ENCODE measurements around the gene TNKS1BP1. TPM values are rescaled to one million over a fixed set of nuclear protein-coding genes. Genes with fewer than 3 reads are reported as not detected.

Gene TNKS1BP1
- total RNA-seq, 4 donors from 2014 or later = 93.9 to 215 (median 124) TPM

GRCh38 chr11:57353446-57353845 lies 28.7 kb upstream of the TNKS1BP1 start:
- no peak for TF ChIP-seq POLR2A (IDR thresholded peaks at IDR 0.05; ENCODE audit: low read depth)
- TF ChIP-seq EP300 (IDR thresholded peaks at IDR 0.05) = no peak
- TF ChIP-seq CTCF (IDR thresholded peaks at IDR 0.05) = no peak
- no peak for TF ChIP-seq POLR2AphosphoS5 (IDR thresholded peaks at IDR 0.05)
- no peak overlapping the region for H3K4me3 ChIP-seq
- no peaks in the 10 kb centered on the region for H3K27me3 ChIP-seq
- intact Hi-C loops (cut with DNase I) = loop anchor here (5.0 kb wide), 1 partner anchor 511 kb away; no protein-coding TSS in a partner anchor
- WGBS = 40% methylated on average over 4 of the region's 4 CpGs
- H3K4me1 ChIP-seq = peaks cover 14 to 22% (median 20%) of the 10 kb centered on the region in 4 donors
- H3K27ac ChIP-seq (replicated peaks in 1 of 4) = no peak overlapping the region
- no peak for DNase-seq (ENCODE audit: extremely low spot score)
- no peaks in the 10 kb centered on the region for H3K9me3 ChIP-seq
- H3K36me3 ChIP-seq = no peaks in the 10 kb centered on the region

GRCh38 chr11:57353036-57353435 lies 28.3 kb upstream of the TNKS1BP1 start:
- H3K9me3 ChIP-seq = no peaks in the 10 kb centered on the region
- intact Hi-C loops (cut with DNase I) = loop anchor here (5.0 kb wide), 1 partner anchor 511 kb away; no protein-coding TSS in a partner anchor
- H3K4me3 ChIP-seq = no peak overlapping the region
- H3K27me3 ChIP-seq = no peaks in the 10 kb centered on the region
- H3K4me1 ChIP-seq = peaks cover 11 to 20% (median 18%) of the 10 kb centered on the region in 4 donors
- TF ChIP-seq EP300 (IDR thresholded peaks at IDR 0.05) = no peak
- no peak for TF ChIP-seq POLR2AphosphoS5 (IDR thresholded peaks at IDR 0.05)
- no peak for TF ChIP-seq POLR2A (IDR thresholded peaks at IDR 0.05; ENCODE audit: low read depth)
- no peak for TF ChIP-seq CTCF (IDR thresholded peaks at IDR 0.05)
- DNase-seq (ENCODE audit: extremely low spot score) = no peak
- no peaks in the 10 kb centered on the region for H3K36me3 ChIP-seq
- WGBS = 56% methylated on average over 5 of the region's 5 CpGs
- H3K27ac ChIP-seq (replicated peaks in 1 of 4) = no peak overlapping the region

GRCh38 chr11:57349491-57350274 lies 24.9 kb upstream of the TNKS1BP1 start:
- WGBS = 22% methylated on average over 31 of the region's 31 CpGs
- Histone ChIP-seq H3K9me3 (no peaks in the 10 kb centered on the region), H3K4me1 (peaks cover 3 to 19% (median 10%) of the 10 kb centered on the region in 4 donors), H3K27me3 (no peaks in the 10 kb centered on the region), H3K36me3 (no peaks in the 10 kb centered on the region), H3K27ac (replicated peaks in 1 of 4) (peak overlapping the region in 1 of 4 donors; percentile 7), H3K4me3 (no peak overlapping the region)
- intact Hi-C loops (cut with DNase I) = loop anchor here (5.0 to 10.0 kb wide), 5 partner anchors 105 to 507 kb away; partner anchors contain the start of gene YPEL4
- DNase-seq (ENCODE audit: extremely low spot score) = no peak
- TF ChIP-seq POLR2AphosphoS5 (IDR thresholded peaks at IDR 0.05) = peak in 1 of 2 donors; percentile 40
- TF ChIP-seq EP300 (IDR thresholded peaks at IDR 0.05) = no peak
- TF ChIP-seq CTCF (IDR thresholded peaks at IDR 0.05) = peak; percentile 73 to 99 (median 88)

- no peaks in the 10 kb centered on the region for H3K36me3 ChIP-seq
- peaks cover 3 to 15% (median 10%) of the 10 kb centered on the region in 4 donors for H3K4me1 ChIP-seq
- no peaks in the 10 kb centered on the region for H3K9me3 ChIP-seq
- H3K4me3 ChIP-seq = no peak overlapping the region
- no peak for TF ChIP-seq CTCF (IDR thresholded peaks at IDR 0.05)
- no peak for TF ChIP-seq POLR2A (IDR thresholded peaks at IDR 0.05; ENCODE audit: low read depth)
- TF ChIP-seq POLR2AphosphoS5 (IDR thresholded peaks at IDR 0.05) = no peak
- TF ChIP-seq EP300 (IDR thresholded peaks at IDR 0.05) = no peak
- WGBS = 94% methylated on average over 14 of the region's 14 CpGs
- no peak overlapping the region for H3K27ac ChIP-seq (replicated peaks in 1 of 4)
- no peak for DNase-seq (ENCODE audit: extremely low spot score)
- no peaks in the 10 kb centered on the region for H3K27me3 ChIP-seq
- intact Hi-C loops (cut with DNase I) = loop anchor here (5.0 to 10.0 kb wide), 4 partner anchors 106 to 296 kb away; partner anchors contain the start of gene YPEL4
Measured at GRCh38 chr11:57348636-57349313, 24.0 kb upstream of the TNKS1BP1 start.
